Measurements from ENCODE around the gene FAM221B.

- TF ChIP-seq POLR2AphosphoS5 (IDR thresholded peaks at IDR 0.05) (no peak), POLR2A (IDR thresholded peaks at IDR 0.05) (no peak)
These were observed 1.2 kb upstream of the FAM221B start for GRCh38 chr9:35829764-35830096.

Data from transverse colon (tissue), 3 donors.